Activated CD4-positive, CD25-positive, alpha-beta regulatory T cell (primary cell): ENCODE data around the gene CPNE7.
"Not testable (repeated sequence)": the region's sequence is repeated elsewhere in the genome, so short reads cannot be mapped to it uniquely, and the experiment has no call there.

Source experiments
- DNase-seq, 4 experiments: peaks; one replicate each; lab custom pipeline; 2025; lab: John Stamatoyannopoulos, UW

CPNE7 gene

GRCh38 chr16:89624777-89625761 lies 49.5 kb downstream of the CPNE7 start:
- DNase-seq: no peak

- DNase-seq: no peak
Observed at GRCh38 chr16:89629827-89630610, 54.5 kb downstream of the CPNE7 start.

DNA sequence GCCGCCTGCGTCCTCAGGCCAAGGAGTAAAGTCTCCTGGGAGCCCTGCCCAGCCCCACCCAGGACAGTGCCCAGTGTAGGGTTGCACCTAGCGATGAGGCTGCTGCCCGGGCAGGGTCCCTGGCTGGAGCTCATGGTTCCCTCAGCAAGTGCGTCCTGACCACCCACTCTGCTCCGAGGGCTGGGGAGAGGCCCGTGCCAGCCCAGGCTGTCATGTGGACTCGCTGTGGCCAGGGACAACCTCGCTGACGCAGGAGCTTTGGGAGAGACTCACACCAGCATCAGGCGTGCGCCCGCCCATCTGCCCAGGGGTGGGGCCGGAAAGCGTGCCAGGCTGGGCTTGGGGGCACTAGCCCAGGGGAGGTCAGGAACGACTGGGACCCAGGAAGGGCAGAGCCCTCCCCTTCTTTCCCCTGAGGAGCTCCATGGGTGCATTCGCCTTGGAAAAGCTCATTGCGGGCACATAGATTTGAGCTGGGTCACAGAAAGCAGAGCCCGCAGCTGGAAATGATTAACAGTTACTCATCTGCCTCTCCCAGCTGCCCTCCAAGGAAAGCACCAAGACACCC lies 57.6 kb downstream of the CPNE7 start:
- no peak for DNase-seq

- not testable (repeated sequence) for DNase-seq
Observed at GRCh38 chr16:89634463-89635385, 59.2 kb downstream of the CPNE7 start.

DNA sequence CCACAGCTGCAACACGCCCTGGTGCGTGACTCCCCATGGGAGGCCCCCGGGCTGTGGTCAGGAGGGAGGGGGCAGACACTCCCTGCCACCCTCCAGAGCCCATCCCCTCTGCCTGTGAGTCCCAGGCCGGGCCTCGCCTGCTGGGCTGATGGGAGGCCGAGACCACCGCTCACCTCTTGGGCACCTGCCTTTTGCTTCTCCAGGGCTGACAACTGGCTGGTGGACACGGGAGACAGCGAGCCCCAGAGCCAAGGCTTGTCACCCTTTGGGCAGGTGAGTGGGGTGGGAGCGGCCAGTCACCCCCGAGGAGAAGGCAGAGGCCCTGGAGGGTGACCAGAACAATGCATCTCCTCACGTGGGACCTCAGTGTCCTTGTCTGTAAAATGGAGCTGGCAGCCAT lies 61.1 kb downstream of the CPNE7 start:
- no peak for DNase-seq

DNA sequence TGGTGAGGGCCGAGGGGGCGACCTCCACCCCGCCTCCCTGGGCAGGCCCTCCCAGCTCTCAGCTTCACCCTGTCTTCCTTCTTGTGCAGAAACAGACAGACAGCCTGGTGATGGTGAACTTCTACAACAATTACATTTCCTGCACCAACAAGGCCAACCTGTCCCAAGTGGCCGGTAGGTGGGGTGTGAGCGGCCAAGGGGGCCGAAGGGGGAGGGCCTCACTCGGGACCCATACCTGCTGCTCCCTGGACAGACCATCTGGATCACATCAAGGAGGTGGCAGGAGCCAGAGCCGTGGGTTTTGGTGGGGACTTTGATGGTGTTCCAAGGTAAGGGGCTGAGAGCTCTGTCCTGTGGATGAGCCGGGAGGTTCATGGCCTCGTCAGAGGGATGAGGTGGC lies 61.8 kb downstream of the CPNE7 start:
- DNase-seq: no peak

GRCh38 chr16:89638455-89638854 lies 62.9 kb downstream of the CPNE7 start:
- no peak for DNase-seq

DNA sequence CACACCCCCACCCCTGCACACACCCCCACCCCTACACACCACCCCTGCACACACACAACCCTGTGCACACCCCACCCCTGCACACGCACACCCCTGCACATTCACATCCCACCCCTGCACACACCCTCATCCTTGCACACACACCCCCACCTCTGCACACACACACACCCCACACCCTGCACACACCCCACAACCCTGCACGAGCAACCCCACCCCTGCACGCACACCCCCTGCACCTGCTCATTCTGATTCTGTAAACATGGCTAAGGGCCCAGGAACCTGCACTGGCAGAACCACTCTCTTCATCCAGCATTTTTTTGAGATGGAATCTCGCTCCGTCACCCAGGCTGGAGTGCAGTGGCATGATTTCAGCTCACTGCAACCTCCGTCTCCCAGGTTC lies 63.8 kb downstream of the CPNE7 start:
- no peak for DNase-seq

DNA sequence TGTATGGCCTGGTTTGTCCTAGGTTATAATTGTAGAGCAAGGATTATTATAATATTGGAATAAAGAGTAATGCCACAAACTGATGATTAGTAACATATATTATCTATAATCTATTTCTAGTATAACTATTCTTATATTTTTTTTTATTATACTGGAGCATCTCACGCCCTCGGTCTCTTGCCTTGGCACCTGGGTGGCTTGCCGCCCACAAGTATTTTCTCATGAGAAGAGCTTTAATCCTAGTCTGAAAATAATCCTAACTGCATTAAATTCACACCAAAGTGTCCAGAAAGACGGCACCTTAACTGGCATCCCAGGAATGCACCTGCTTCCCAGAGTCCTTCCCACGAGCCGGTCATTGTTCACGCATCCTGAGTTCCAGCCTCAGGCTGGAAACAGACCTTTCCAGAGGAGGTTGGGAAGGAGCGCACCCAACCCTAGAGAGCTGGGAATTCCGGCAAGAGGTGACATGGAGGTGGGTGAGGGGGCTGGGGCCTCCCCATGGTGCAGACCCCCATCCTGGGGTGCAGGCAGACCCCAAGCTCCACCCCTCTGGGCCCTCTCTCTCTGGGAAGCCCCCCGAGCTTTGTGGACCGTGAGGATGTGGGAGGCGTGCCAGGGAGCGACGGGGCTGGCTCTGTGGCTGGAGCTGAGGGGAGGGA lies 66.0 kb downstream of the CPNE7 start:
- DNase-seq: no peak

- no peak for DNase-seq
Observed at GRCh38 chr16:89642574-89642973, 67.0 kb downstream of the CPNE7 start.

GRCh38 chr16:89643769-89644300 lies 68.3 kb downstream of the CPNE7 start:
- DNase-seq: no peak

- DNase-seq: no peak
Observed at GRCh38 chr16:89645122-89645521, 69.6 kb downstream of the CPNE7 start.

DNA sequence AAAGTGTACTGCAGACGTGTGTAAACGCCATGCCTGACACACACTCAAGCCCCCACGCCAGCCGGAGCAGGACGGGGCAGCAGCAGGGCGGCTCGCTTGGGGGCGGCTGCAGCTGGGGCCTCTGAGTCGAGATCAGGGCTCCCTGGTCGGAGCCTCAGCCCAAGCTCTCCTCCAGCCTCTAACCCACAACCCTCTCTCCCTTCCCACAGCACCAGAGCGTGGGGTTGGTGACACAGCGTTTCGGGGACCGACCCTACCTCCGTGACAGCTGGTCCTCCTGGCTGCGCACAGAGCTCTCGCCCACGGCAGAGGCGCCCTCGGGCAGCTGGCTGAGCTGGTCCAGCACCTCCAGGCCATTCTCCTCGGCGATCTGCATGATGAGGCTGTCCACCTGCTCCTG lies 70.7 kb downstream of the CPNE7 start:
- no peak for DNase-seq
